Activated CD8-positive, alpha-beta memory T cell treated with anti-CD3 and anti-CD28 coated beads for 4 hours (primary cell): Measurements from ENCODE around the gene FXYD5.

Source experiments
- DNase-seq, 2 donors: peaks; one replicate each; pipeline ENCODE4 v3.0.0-alpha.2; 2020; ENCODE audit warnings: low read depth in 2 of 2

The FXYD5 gene

GRCh38 chr19:35155981-35156672 is 1.6 kb downstream of the FXYD5 start:
- DNase-seq, result no peak

- no peak for DNase-seq
Measured at GRCh38 chr19:35156673-35157014, 2.1 kb downstream of the FXYD5 start.

GRCh38 chr19:35157431-35157830 is 2.9 kb downstream of the FXYD5 start:
- DNase-seq, result no peak

GRCh38 chr19:35159606-35160005 is 5.1 kb downstream of the FXYD5 start:
- DNase-seq, result no peak

GRCh38 chr19:35160629-35161433 is 6.3 kb downstream of the FXYD5 start:
- no peak for DNase-seq

- DNase-seq, result no peak
Measured at GRCh38 chr19:35161434-35161743, 6.9 kb downstream of the FXYD5 start.

- no peak for DNase-seq
Measured at GRCh38 chr19:35162471-35163326, 8.2 kb downstream of the FXYD5 start.

GRCh38 chr19:35164418-35164817 is 9.9 kb downstream of the FXYD5 start:
- DNase-seq, result no peak

- DNase-seq, result no peak
Measured at GRCh38 chr19:35165200-35166058, 10.9 kb downstream of the FXYD5 start.

- no peak for DNase-seq
Measured at GRCh38 chr19:35166100-35167063, 11.8 kb downstream of the FXYD5 start.

- no peak for DNase-seq
Measured at GRCh38 chr19:35167251-35168119, 12.9 kb downstream of the FXYD5 start.

GRCh38 chr19:35168196-35168595 is 13.7 kb downstream of the FXYD5 start:
- no peak for DNase-seq

- DNase-seq, result no peak
Measured at GRCh38 chr19:35169221-35169995, 14.9 kb downstream of the FXYD5 start.

- DNase-seq, result no peak
Measured at GRCh38 chr19:35170359-35171061, 16.0 kb downstream of the FXYD5 start.

GRCh38 chr19:35171730-35172129 is 17.2 kb downstream of the FXYD5 start:
- DNase-seq, result no peak

GRCh38 chr19:35174226-35174625 is 19.7 kb downstream of the FXYD5 start:
- no peak for DNase-seq

GRCh38 chr19:35176181-35176570 is 21.6 kb downstream of the FXYD5 start:
- no peak for DNase-seq
